Upper lobe of right lung (tissue), 1 donor: ENCODE results near the gene SPAG16. TPM values are rescaled to one million over a fixed set of nuclear protein-coding genes. Genes with fewer than 3 reads are reported as not detected.
"Not testable (repeated sequence)": the region's sequence is repeated elsewhere in the genome, so short reads cannot be mapped to it uniquely, and the experiment has no call there.

ENCODE experiments used
- ATAC-seq: fragments of 200-7000 bp; cut with Tn5 transposase; one replicate; pipeline ENCODE4 v1.9.1; 2020; ENCODE audit warnings: mild to moderate bottlenecking, moderate library complexity
- DNase-seq: peaks from one replicate; pipeline ENCODE4 v3.0.0-alpha.2; 2020
- H3K27ac ChIP-seq: fragments of 200-600 bp; one replicate; pipeline ENCODE4 v1.8.0; 2022
- H3K27me3 ChIP-seq: fragments of 200-600 bp; one replicate; pipeline ENCODE4 v1.8.0; 2022; ENCODE audit warnings: mild to moderate bottlenecking
- H3K36me3 ChIP-seq: fragments of 200-600 bp; one replicate; pipeline ENCODE4 v1.8.0; 2022
- H3K4me1 ChIP-seq: fragments of 200-600 bp; one replicate; pipeline ENCODE4 v1.8.0; 2022
- H3K4me3 ChIP-seq: fragments of 200-600 bp; one replicate; pipeline ENCODE4 v1.8.0; 2022; ENCODE audit warnings: mild to moderate bottlenecking
- H3K9me3 ChIP-seq: fragments of 200-600 bp; one replicate; pipeline ENCODE4 v1.8.0; 2022
- CTCF ChIP-seq: fragments of 200-600 bp; IDR thresholded peaks from one replicate; pipeline ENCODE4 v1.8.0; 2022; ENCODE audit warnings: antibody characterized with exemption
- intact Hi-C: fragments of 100-400 bp; cut with DNase I; formaldehyde crosslinking; loops from one replicate; pipeline ENCODE4 v1.11.0; 2022
- total RNA-seq: library from RNA; stranded (reverse); fragmentation: NEBNext Ultra II Directional; extraction: Animal tissue kit (Norgen Biotek cat#: 25700); gene quantifications from one replicate; pipeline ENCODE4 v1.2.1, GENCODE V29; 2021
- donor health status: DM: no; HTN: yes; CAD: no; lungs with severe emphysema.

The SPAG16 gene
- total RNA-seq, 1 donor from 2014 or later = 11.6 TPM

GRCh38 chr2:213336253-213336770, 52.0 kb downstream of the SPAG16 start:
- Histone ChIP-seq H3K27ac (no peak overlapping the region), H3K4me1 (no peaks in the 10 kb centered on the region), H3K9me3 (peaks cover 16% of the 10 kb centered on the region), H3K27me3 (no peaks in the 10 kb centered on the region), H3K4me3 (no peak overlapping the region), H3K36me3 (no peaks in the 10 kb centered on the region)
- intact Hi-C loops = no loop called here
- ATAC-seq (no peak), DNase-seq (no peak)
- no peak for TF ChIP-seq CTCF

- H3K27ac ChIP-seq = no peak overlapping the region
- no peaks in the 10 kb centered on the region for H3K4me1 ChIP-seq
- peak; percentile 34 for ATAC-seq
- no peak for DNase-seq
- H3K9me3 ChIP-seq = peaks cover 2% of the 10 kb centered on the region
- no peaks in the 10 kb centered on the region for H3K36me3 ChIP-seq
- no peak for TF ChIP-seq CTCF
- no peaks in the 10 kb centered on the region for H3K27me3 ChIP-seq
- no peak overlapping the region for H3K4me3 ChIP-seq
- intact Hi-C loops = no loop called here
Observed at GRCh38 chr2:213353419-213353818, 69.2 kb downstream of the SPAG16 start.

GRCh38 chr2:213376644-213377043, 92.4 kb downstream of the SPAG16 start:
- Histone ChIP-seq H3K27me3 (no peaks in the 10 kb centered on the region), H3K36me3 (no peaks in the 10 kb centered on the region), H3K27ac (no peak overlapping the region), H3K9me3 (no peaks in the 10 kb centered on the region), H3K4me1 (no peaks in the 10 kb centered on the region), H3K4me3 (no peak overlapping the region)
- DNase-seq (no peak), ATAC-seq (no peak)
- intact Hi-C loops = no loop called here
- TF ChIP-seq CTCF = no peak

- H3K4me1 ChIP-seq, H3K36me3 ChIP-seq, ATAC-seq, H3K27ac ChIP-seq, DNase-seq, intact Hi-C loops, H3K27me3 ChIP-seq, H3K4me3 ChIP-seq, H3K9me3 ChIP-seq: not testable (repeated sequence)
Observed at GRCh38 chr2:213407027-213407426, 122.8 kb downstream of the SPAG16 start.

GRCh38 chr2:213408426-213409070, 124.3 kb downstream of the SPAG16 start:
- H3K27ac ChIP-seq, H3K36me3 ChIP-seq, intact Hi-C loops, DNase-seq, H3K4me1 ChIP-seq, ATAC-seq, H3K9me3 ChIP-seq, H3K4me3 ChIP-seq, H3K27me3 ChIP-seq: not testable (repeated sequence)

GRCh38 chr2:213410687-213411086, 126.4 kb downstream of the SPAG16 start:
- H3K4me1 ChIP-seq = not testable (repeated sequence)

GRCh38 chr2:213411582-213412289, 127.5 kb downstream of the SPAG16 start:
- intact Hi-C loops = no loop called here
- no peaks in the 10 kb centered on the region for H3K36me3 ChIP-seq
- no peak overlapping the region for H3K27ac ChIP-seq
- no peak overlapping the region for H3K4me3 ChIP-seq
- H3K9me3 ChIP-seq = no peaks in the 10 kb centered on the region
- TF ChIP-seq CTCF = no peak
- H3K27me3 ChIP-seq = no peaks in the 10 kb centered on the region
- ATAC-seq (no peak), DNase-seq (no peak)
- H3K4me1 ChIP-seq = no peaks in the 10 kb centered on the region

More at GRCh38 chr2:213410687-213411086, 126.4 kb downstream of the SPAG16 start:
- H3K36me3 ChIP-seq, H3K27me3 ChIP-seq, H3K4me3 ChIP-seq, intact Hi-C loops, H3K9me3 ChIP-seq, H3K27ac ChIP-seq, ATAC-seq, DNase-seq: not testable (repeated sequence)
